HCT116 (cell line): ENCODE data around the gene CYP4A11.

Experiments
- CTCF ChIP-seq, 3 experiments: fragments of 200-600 bp in 1 of 3; sonication (generic) in 1 of 3; IDR thresholded peaks in 2 of 3; conservative IDR thresholded peaks in 1 of 3; 2 replicates each; pipeline ENCODE4 v1.5.1; 2012 to 2017; ENCODE audit warnings: low read depth in 2 of 3, low read length in 2 of 3, antibody characterized with exemption in 1 of 3, borderline replicate concordance in 1 of 3, control low read depth in 1 of 3, mild to moderate bottlenecking in 1 of 3, mixed read lengths in 1 of 3, mixed run types in 1 of 3, moderate library complexity in 1 of 3; ENCODE audit not compliant: insufficient read depth in 1 of 3
- EZH2 ChIP-seq: fragments of 200-600 bp; sonication (generic); IDR thresholded peaks from 2 replicates; pipeline ENCODE4 v1.6.1; 2017; ENCODE audit warnings: antibody characterized with exemption, mixed run types
- POLR2A ChIP-seq: IDR thresholded peaks from 2 replicates; pipeline ENCODE4 v1.7.0; 2011; ENCODE audit warnings: borderline replicate concordance; ENCODE audit not compliant: insufficient read depth, insufficient read length; ENCODE audit errors: extremely low read depth
- POLR2AphosphoS5 ChIP-seq: IDR thresholded peaks from 2 replicates; pipeline ENCODE4 v1.6.1; 2011; ENCODE audit warnings: mild to moderate bottlenecking, low read depth, low read length, moderate library complexity
- ZNF274 ChIP-seq: fragments of 200-500 bp; sonication (Bioruptor generic); IDR thresholded peaks from 2 replicates; pipeline ENCODE4 v1.6.1; 2014; ENCODE audit warnings: mild to moderate bottlenecking, low read depth, low read length, inconsistent platforms

GRCh38 chr1:46983830-46984586, 42.7 kb upstream of the CYP4A11 start:
- no peak for TF ChIP-seq EZH2
- TF ChIP-seq POLR2A, result no peak
- no peak for TF ChIP-seq POLR2AphosphoS5
- no peak for TF ChIP-seq CTCF (IDR thresholded peaks at IDR 0.05 in 2 of 3, conservative IDR thresholded peaks at IDR 0.05 in 1 of 3; ENCODE audit: borderline replicate concordance in 1 of 3, insufficient read depth in 1 of 3, low read depth in 2 of 3, low read length in 2 of 3)
- TF ChIP-seq ZNF274, result no peak
